ENCODE results near the gene SORBS1.
"Not testable (repeated sequence)": the region's sequence is repeated elsewhere in the genome, so short reads cannot be mapped to it uniquely, and the experiment has no call there.

SORBS1 gene

DNA sequence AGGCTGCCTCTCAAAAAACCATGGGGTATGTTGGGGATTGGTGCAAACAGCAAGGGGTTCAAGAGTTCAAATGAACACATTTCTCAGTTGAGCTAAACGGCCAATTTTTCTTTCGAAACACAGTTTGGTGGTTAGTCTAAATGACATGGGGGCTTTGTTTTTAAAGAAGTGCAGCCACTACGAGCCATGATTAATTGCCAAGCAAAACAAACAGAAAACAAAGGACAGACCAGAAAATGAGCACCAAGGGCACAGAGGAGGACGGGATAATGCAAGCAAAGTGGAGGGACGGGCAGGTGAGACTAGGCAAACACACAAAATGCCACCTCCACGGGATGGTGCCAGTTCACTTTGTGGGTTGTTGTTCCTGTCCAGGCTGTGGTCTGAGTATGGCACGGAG, 205.9 kb downstream of the SORBS1 start:
- no peak for TF ChIP-seq CTCF (IDR thresholded peaks at IDR 0.05; ENCODE audit: extremely low read depth, insufficient read depth, missing control alignments)
- in situ Hi-C loops (cut with MboI; ENCODE audit: low pct_unique_long_range_greater_than_20kb, low sequenced_read_pairs, unreplicated experiment): no loop called here
- no peak for DNase-seq (ENCODE audit: low spot score)

GRCh38 chr10:95354110-95354509, 207.1 kb downstream of the SORBS1 start:
- DNase-seq (ENCODE audit: low spot score): no peak
- in situ Hi-C loops (cut with MboI; ENCODE audit: low pct_unique_long_range_greater_than_20kb, low sequenced_read_pairs, unreplicated experiment): no loop called here
- TF ChIP-seq CTCF (IDR thresholded peaks at IDR 0.05; ENCODE audit: extremely low read depth, insufficient read depth, missing control alignments): no peak

DNA sequence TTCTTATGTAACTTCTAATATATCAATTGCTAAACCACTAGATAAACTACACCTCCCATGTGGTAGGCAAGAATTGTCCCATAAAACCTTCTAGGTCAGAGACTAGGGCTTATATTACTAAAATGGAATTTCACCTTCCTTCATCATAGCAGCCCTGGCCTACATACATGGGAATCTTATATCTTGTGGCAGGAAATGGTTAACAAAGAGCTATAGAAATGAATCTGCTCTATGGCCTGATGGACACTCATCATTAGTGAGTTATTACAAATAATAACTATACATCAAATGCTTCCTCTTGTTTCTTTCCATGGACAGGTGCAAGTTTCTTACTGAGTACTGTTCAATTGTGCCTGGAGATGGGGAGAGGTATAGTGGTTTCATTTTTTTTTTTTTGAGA, 208.0 kb downstream of the SORBS1 start:
- in situ Hi-C loops (cut with MboI; ENCODE audit: low pct_unique_long_range_greater_than_20kb, low sequenced_read_pairs, unreplicated experiment): no loop called here
- no peak for TF ChIP-seq CTCF (IDR thresholded peaks at IDR 0.05; ENCODE audit: extremely low read depth, insufficient read depth, missing control alignments)
- no peak for DNase-seq (ENCODE audit: low spot score)

- no peak for TF ChIP-seq CTCF (IDR thresholded peaks at IDR 0.05; ENCODE audit: extremely low read depth, insufficient read depth, missing control alignments)
- in situ Hi-C loops (cut with MboI; ENCODE audit: low pct_unique_long_range_greater_than_20kb, low sequenced_read_pairs, unreplicated experiment): no loop called here
- DNase-seq (ENCODE audit: low spot score): no peak
Measured at GRCh38 chr10:95352684-95353083, 208.5 kb downstream of the SORBS1 start.

GRCh38 chr10:95350830-95351228, 210.3 kb downstream of the SORBS1 start:
- no peak for TF ChIP-seq CTCF (IDR thresholded peaks at IDR 0.05; ENCODE audit: extremely low read depth, insufficient read depth, missing control alignments)
- in situ Hi-C loops (cut with MboI; ENCODE audit: low pct_unique_long_range_greater_than_20kb, low sequenced_read_pairs, unreplicated experiment): no loop called here

GRCh38 chr10:95350219-95350829, 210.8 kb downstream of the SORBS1 start:
- in situ Hi-C loops (cut with MboI; ENCODE audit: low pct_unique_long_range_greater_than_20kb, low sequenced_read_pairs, unreplicated experiment): no loop called here
- TF ChIP-seq CTCF (IDR thresholded peaks at IDR 0.05; ENCODE audit: extremely low read depth, insufficient read depth, missing control alignments): no peak
- DNase-seq (ENCODE audit: low spot score): no peak

More at GRCh38 chr10:95350830-95351228, 210.3 kb downstream of the SORBS1 start:
- no peak for DNase-seq (ENCODE audit: low spot score)

GRCh38 chr10:95347402-95347766, 213.8 kb downstream of the SORBS1 start:
- in situ Hi-C loops (cut with MboI; ENCODE audit: low pct_unique_long_range_greater_than_20kb, low sequenced_read_pairs, unreplicated experiment); DNase-seq (ENCODE audit: low spot score): not testable (repeated sequence)

Data from GM13977 (cell line).